ENCODE data around the gene GCNT4. TPM values are rescaled to one million over a fixed set of nuclear protein-coding genes. Genes with fewer than 3 reads are reported as not detected.

Gene GCNT4
- total and polyA plus RNA-seq, 2 experiments from 2014 or later, result 2.5 to 5.4 TPM

GRCh38 chr5:75037106-75037505, 15.3 kb downstream of the GCNT4 start:
- peak; percentile 57 for ATAC-seq
- no peak overlapping the region; the same call in 1 of the 2 replicates for H3K27ac ChIP-seq (ENCODE audit: low read depth)
- H3K9me3 Mint-ChIP-seq, result no peaks in the 10 kb centered on the region
- no peak for TF ChIP-seq STAT1 (IDR thresholded peaks at IDR 0.05; ENCODE audit: unreplicated experiment)
- no peak for TF ChIP-seq JUNB (IDR thresholded peaks at IDR 0.05; ENCODE audit: unreplicated experiment)
- TF ChIP-seq, protein P1, sequence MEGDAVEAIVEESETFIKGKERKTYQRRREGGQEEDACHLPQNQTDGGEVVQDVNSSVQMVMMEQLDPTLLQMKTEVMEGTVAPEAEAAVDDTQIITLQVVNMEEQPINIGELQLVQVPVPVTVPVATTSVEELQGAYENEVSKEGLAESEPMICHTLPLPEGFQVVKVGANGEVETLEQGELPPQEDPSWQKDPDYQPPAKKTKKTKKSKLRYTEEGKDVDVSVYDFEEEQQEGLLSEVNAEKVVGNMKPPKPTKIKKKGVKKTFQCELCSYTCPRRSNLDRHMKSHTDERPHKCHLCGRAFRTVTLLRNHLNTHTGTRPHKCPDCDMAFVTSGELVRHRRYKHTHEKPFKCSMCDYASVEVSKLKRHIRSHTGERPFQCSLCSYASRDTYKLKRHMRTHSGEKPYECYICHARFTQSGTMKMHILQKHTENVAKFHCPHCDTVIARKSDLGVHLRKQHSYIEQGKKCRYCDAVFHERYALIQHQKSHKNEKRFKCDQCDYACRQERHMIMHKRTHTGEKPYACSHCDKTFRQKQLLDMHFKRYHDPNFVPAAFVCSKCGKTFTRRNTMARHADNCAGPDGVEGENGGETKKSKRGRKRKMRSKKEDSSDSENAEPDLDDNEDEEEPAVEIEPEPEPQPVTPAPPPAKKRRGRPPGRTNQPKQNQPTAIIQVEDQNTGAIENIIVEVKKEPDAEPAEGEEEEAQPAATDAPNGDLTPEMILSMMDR (conservative IDR thresholded peaks at IDR 0.05; ENCODE audit: low read depth in 2 of 2), result no peak
- no peak for TF ChIP-seq EZH2phosphoT487 (IDR thresholded peaks at IDR 0.05; ENCODE audit: unreplicated experiment)
- TF ChIP-seq, protein P2, sequence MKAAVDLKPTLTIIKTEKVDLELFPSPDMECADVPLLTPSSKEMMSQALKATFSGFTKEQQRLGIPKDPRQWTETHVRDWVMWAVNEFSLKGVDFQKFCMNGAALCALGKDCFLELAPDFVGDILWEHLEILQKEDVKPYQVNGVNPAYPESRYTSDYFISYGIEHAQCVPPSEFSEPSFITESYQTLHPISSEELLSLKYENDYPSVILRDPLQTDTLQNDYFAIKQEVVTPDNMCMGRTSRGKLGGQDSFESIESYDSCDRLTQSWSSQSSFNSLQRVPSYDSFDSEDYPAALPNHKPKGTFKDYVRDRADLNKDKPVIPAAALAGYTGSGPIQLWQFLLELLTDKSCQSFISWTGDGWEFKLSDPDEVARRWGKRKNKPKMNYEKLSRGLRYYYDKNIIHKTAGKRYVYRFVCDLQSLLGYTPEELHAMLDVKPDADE (IDR thresholded peaks at IDR 0.05), result no peak
- no peak for TF ChIP-seq ZNF114 (CRISPR knock-in tag; IDR thresholded peaks at IDR 0.05)
- TF ChIP-seq, protein P3, sequence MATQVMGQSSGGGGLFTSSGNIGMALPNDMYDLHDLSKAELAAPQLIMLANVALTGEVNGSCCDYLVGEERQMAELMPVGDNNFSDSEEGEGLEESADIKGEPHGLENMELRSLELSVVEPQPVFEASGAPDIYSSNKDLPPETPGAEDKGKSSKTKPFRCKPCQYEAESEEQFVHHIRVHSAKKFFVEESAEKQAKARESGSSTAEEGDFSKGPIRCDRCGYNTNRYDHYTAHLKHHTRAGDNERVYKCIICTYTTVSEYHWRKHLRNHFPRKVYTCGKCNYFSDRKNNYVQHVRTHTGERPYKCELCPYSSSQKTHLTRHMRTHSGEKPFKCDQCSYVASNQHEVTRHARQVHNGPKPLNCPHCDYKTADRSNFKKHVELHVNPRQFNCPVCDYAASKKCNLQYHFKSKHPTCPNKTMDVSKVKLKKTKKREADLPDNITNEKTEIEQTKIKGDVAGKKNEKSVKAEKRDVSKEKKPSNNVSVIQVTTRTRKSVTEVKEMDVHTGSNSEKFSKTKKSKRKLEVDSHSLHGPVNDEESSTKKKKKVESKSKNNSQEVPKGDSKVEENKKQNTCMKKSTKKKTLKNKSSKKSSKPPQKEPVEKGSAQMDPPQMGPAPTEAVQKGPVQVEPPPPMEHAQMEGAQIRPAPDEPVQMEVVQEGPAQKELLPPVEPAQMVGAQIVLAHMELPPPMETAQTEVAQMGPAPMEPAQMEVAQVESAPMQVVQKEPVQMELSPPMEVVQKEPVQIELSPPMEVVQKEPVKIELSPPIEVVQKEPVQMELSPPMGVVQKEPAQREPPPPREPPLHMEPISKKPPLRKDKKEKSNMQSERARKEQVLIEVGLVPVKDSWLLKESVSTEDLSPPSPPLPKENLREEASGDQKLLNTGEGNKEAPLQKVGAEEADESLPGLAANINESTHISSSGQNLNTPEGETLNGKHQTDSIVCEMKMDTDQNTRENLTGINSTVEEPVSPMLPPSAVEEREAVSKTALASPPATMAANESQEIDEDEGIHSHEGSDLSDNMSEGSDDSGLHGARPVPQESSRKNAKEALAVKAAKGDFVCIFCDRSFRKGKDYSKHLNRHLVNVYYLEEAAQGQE (IDR thresholded peaks at IDR 0.05; ENCODE audit: unreplicated experiment), result no peak
- no peak for TF ChIP-seq ZNF462 (CRISPR knock-in tag; IDR thresholded peaks at IDR 0.05)
- TF ChIP-seq EZH2 (IDR thresholded peaks at IDR 0.05; ENCODE audit: low read depth, unreplicated experiment), result no peak
- no peak for TF ChIP-seq CREB1 (CRISPR knock-in tag; IDR thresholded peaks at IDR 0.05; ENCODE audit: low read depth)
- TF ChIP-seq POLR2AphosphoS5 (IDR thresholded peaks at IDR 0.05; ENCODE audit: low read depth), result no peak
- no peak for DNase-seq (ENCODE audit: low spot score)
- H3K4me3 ChIP-seq, result no peak overlapping the region
- peaks cover 2% of the 10 kb centered on the region for H3K27me3 Mint-ChIP-seq (ENCODE audit: insufficient read depth, low read depth, poor library complexity)
- H3K27me3 ChIP-seq (ENCODE audit: insufficient read depth), result no peaks in the 10 kb centered on the region
- H3K4me3 Mint-ChIP-seq, result no peak overlapping the region
- H3K4me1 ChIP-seq (ENCODE audit: insufficient read depth), result no peaks in the 10 kb centered on the region
- no peaks in the 10 kb centered on the region for H3K36me3 Mint-ChIP-seq (ENCODE audit: low read depth)
- H3K27ac Mint-ChIP-seq, result peak overlapping the region; percentile 76
- H2AFZ ChIP-seq, result no peak overlapping the region
- no peaks in the 10 kb centered on the region for H3K36me3 ChIP-seq (ENCODE audit: insufficient read depth)
- H3K79me2 ChIP-seq (replicated peaks; ENCODE audit: insufficient read depth), result no peaks in the 10 kb centered on the region
- H3K9me2 ChIP-seq (ENCODE audit: insufficient read depth), result no peaks in the 10 kb centered on the region
- peaks cover 6% of the 10 kb centered on the region; the same call in 2 of the 3 replicates for H3K4me1 Mint-ChIP-seq
- no peaks in the 10 kb centered on the region for H3F3A ChIP-seq (replicated peaks; ENCODE audit: low read depth)
- H4K20me1 ChIP-seq (replicated peaks; ENCODE audit: insufficient read depth), result no peaks in the 10 kb centered on the region
- H3K4me2 ChIP-seq, result no peak overlapping the region

Data from GM23338 (cell line).